ENCODE results near the gene MYH4.

MYH4 gene

GRCh38 chr17:10469459-10469858, at the start of gene MYH4:
MYH4 (minus strand) TSS chr17:10469559; CDS start chr17:10466745, 2,814 bp downstream.
- DNase-seq, result no peak

GRCh38 chr17:10518271-10519037, 49.1 kb upstream of the MYH4 start, which contains the start of gene MYH1:
MYH1 (minus strand) TSS chr17:10518542; CDS start chr17:10516642, 1,900 bp downstream.
- DNase-seq, result no peak

GRCh38 chr17:10516638-10517037, 47.3 kb upstream of the MYH4 start:
- DNase-seq, result no peak

GRCh38 chr17:10516065-10516464, 46.7 kb upstream of the MYH4 start:
- DNase-seq, result no peak

- DNase-seq, result no peak
Observed at GRCh38 chr17:10513299-10514067, 44.1 kb upstream of the MYH4 start.

- no peak for DNase-seq
Observed at GRCh38 chr17:10512856-10513255, 43.5 kb upstream of the MYH4 start.

GRCh38 chr17:10499950-10500349, 30.6 kb upstream of the MYH4 start:
- no peak for DNase-seq

- no peak for DNase-seq
Observed at GRCh38 chr17:10492004-10492403, 22.6 kb upstream of the MYH4 start.

GRCh38 chr17:10482252-10482651, 12.9 kb upstream of the MYH4 start:
- DNase-seq, result no peak

- DNase-seq, result no peak
Observed at GRCh38 chr17:10477701-10478100, 8.3 kb upstream of the MYH4 start.

GRCh38 chr17:10474536-10474935, 5.2 kb upstream of the MYH4 start:
- DNase-seq, result no peak

- no peak for DNase-seq
Observed at GRCh38 chr17:10471858-10472257, 2.5 kb upstream of the MYH4 start.

- no peak for DNase-seq
Observed at GRCh38 chr17:10463402-10463801, 6.0 kb downstream of the MYH4 start.

- DNase-seq, result no peak
Observed at GRCh38 chr17:10460062-10460461, 9.3 kb downstream of the MYH4 start.

- no peak for DNase-seq
Observed at GRCh38 chr17:10458701-10459100, 10.7 kb downstream of the MYH4 start.

- DNase-seq, result no peak
Observed at GRCh38 chr17:10457952-10458351, 11.4 kb downstream of the MYH4 start.

- DNase-seq, result no peak
Observed at GRCh38 chr17:10447026-10447931, 22.1 kb downstream of the MYH4 start.

- no peak for DNase-seq
Observed at GRCh38 chr17:10439816-10440215, 29.5 kb downstream of the MYH4 start.

- DNase-seq, result no peak
Observed at GRCh38 chr17:10435096-10435495, 34.3 kb downstream of the MYH4 start.

GRCh38 chr17:10429421-10430045, 39.8 kb downstream of the MYH4 start:
- DNase-seq, result no peak

GRCh38 chr17:10428781-10429180, 40.6 kb downstream of the MYH4 start:
- no peak for DNase-seq

- DNase-seq, result no peak
Observed at GRCh38 chr17:10421900-10422542, 47.3 kb downstream of the MYH4 start, which contains the start of gene MYH8. MYH8 (minus strand) TSS chr17:10421950; CDS start chr17:10420227, 1,723 bp downstream.

All from NCI-H1048 (cell line).